DMS53 (cell line): ENCODE data around the gene MAP4K4.
A peak's percentile ranks its signal among the peaks of the same experiment; 100 is the strongest.

Experiments used
- DNase-seq: peaks from one replicate; lab custom pipeline; 2025; lab: John Stamatoyannopoulos, UW

Gene MAP4K4

DNA sequence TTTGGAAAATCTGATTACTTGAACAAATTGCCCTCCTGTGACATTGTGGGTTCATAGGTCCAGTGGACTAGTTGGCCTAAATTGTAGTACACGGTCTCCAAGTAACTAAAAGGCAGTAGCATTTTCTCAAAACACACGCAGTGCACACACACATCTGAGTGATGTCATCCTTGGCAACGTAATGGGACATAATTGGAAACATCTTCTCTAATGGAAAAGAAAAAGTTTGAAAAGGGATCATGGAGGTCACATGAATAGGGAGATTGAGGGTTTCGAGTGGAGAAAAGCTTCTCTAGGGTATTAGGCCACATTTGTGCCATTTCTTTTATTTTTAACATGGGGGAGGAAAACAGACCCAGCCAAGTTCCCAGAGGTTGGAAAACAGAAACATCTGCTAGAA, 93.3 kb downstream of the MAP4K4 start:
- no peak for DNase-seq

DNA sequence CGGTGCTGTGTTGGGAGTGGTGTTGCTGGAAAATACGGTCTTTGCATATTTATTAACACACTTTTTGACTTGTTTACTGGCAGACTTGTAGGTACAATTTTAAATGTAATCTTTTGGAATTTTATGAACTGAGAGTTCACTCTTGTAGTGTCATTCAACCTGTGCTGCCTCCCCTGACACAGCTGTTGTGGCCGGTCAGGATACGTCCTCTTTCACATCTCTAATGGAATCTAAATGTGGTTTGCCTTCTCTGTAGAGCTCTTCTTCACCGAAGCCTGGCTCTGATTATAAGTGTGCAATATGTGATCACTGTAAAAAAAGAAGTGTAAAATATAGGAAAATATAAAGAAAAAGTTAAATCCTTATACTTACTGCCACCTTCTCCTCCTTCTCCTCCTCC, 94.7 kb downstream of the MAP4K4 start:
- no peak for DNase-seq

DNA sequence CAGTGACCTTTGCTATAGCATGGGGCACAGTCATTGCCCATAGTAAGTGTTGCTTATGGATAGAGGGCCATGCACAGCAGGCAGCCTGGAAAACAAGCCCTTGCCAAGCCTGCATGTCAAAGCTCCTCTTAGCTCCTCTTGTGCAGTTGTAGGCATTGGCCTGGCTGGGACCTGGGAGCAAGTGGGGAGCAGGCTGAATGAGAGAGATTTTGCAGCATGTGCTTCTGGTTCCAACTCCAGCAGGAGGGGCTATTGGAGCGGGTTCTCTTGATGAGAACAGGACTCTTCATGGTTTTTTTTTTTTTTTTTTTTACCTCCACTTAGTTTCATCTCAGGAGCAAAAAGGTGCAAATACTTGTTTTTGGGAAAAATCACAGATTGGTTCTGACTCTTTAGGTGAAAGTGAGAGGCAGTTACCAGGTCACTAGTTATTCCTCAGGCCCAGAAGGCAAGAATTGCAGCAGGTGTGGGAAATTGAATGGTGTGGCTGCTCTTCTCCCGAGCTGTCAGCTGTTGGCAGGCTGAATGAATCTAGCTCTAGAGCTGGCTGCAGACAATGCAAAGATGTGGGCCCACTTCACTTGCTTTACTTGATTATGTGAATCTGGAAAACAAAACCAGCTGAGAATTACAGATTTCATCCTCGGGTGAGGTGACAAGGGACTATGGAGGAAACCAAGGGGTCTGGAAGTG, 95.9 kb downstream of the MAP4K4 start:
- peak; percentile 40 for DNase-seq

DNA sequence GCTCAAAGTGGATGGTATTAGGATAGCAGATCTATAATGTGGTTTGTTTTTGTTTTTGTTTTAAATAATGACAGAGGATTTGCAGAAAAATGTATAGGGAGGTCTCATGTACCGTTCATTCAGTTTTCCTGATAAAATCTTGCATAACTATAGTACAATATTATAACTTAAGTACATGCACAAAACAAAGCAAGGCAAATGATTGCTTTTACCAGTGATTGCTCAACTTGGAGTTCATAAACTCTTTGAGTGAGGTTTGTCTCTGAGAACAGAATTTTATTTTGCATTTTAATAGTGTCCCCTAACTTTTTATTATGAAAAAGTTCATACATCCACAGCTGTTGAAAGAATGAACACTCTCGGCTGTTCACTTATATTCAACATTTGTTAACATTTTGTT, 96.6 kb downstream of the MAP4K4 start:
- DNase-seq, result no peak

DNA sequence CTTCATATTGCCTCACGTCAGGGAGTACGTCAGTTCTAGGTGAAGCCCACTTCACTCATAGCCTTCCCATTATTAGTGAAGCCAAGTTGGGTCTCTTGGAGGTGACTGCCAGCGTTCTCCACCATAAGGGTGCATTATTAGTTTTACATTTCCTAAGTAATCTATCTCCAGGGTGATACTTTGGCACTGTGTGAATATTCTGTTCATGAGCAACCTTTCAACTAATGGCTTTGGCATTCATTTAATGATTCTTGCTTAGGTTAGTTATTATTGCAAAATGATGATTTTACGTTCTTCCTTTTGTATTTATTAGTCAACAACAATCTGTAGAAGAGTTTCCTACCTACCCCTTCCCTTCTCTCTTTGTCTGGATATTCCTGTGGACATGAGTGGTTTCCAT, 97.5 kb downstream of the MAP4K4 start:
- DNase-seq, result no peak

DNA sequence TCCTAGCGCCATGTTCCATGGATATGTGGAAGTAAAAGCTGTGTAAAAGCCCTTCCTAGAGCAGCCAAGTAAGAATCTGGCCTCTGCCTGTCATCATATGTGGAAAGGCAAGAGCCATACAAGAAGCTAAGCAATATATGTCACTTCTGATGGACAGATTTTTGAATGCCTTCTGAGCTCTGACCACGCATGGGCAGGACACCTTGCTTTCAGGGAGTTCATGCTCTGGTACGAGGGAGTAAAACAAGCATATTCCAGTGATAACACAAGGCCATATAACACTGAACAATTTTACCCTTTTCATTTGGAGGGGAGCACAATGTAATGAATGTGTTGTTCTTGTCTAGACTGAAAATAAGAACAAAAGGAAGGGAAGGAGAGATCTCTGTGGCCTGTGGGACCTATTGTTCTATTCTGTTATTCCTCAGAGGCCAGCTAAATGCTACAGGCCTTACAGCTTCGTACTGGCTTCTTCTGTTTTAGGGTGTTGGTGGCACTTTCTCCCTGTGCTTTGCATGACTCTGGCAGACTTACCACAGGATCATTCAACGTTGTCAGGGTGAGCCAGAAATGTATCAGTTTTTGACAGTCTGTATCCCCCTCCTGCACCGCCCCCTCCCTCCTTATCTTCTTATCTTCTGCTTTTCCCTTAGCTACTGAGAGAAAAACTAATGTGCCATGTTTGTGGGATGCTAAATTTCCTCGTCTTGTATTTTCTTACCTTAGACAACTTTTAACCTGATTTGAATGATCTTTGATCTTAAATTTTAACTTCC, 99.5 kb downstream of the MAP4K4 start:
- DNase-seq, result no peak

DNA sequence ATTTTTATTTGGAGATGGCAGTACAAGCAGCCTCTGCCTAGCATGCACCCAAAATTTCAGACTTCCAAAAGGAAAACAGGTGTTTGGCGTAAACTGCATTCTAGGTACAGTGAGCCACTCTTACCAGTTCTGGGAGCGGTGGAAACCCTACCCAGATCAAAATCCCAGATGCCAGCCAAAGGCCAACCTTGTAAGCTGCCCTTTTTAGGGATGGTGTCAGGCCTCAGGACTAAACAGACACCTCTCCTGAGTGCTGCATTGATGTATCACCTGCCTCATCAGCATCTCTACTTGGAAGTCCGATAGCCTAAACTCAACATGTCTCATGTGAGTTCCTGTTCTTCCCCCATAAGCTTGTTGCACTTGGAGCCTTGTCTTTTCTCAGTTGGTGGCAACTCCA, 104.0 kb downstream of the MAP4K4 start:
- no peak for DNase-seq

DNA sequence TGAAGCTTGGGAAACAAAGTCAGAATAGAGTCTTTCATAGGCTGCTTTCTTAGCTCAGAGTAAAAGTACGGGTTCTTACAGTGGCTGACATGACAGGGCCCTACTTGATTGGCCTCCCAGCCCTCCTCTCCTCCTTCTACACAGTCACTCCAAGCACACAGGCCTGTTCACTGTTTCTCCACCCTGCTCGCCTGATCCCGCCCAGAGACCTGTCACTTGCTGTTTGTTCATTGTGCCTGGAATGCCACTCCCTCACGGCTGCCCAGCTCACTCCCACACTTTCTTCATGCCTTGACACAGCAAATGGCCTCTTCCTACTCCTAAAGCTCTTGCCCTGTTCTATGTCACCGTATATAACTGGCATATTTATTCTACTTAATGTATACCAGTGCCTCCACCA, 104.8 kb downstream of the MAP4K4 start:
- no peak for DNase-seq

DNA sequence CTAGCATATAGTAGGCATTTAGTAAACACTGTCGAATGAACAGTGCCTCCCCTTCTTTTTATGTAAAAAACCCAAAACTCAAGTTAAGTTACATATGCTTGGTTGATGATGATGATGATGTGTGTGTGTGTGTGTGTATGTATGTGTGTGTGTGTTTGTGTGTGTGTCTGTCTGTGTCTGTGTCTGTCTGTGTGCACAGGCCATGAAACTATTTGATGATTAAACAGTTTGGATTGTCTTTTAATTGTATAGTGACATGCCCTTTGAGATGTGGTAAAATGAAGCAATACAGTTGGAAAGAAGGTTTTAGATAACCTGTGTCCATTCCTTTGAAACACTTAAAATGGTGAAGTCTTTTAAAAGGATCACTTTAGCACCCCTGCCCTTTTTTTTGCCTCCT, 105.6 kb downstream of the MAP4K4 start:
- DNase-seq, result no peak

DNA sequence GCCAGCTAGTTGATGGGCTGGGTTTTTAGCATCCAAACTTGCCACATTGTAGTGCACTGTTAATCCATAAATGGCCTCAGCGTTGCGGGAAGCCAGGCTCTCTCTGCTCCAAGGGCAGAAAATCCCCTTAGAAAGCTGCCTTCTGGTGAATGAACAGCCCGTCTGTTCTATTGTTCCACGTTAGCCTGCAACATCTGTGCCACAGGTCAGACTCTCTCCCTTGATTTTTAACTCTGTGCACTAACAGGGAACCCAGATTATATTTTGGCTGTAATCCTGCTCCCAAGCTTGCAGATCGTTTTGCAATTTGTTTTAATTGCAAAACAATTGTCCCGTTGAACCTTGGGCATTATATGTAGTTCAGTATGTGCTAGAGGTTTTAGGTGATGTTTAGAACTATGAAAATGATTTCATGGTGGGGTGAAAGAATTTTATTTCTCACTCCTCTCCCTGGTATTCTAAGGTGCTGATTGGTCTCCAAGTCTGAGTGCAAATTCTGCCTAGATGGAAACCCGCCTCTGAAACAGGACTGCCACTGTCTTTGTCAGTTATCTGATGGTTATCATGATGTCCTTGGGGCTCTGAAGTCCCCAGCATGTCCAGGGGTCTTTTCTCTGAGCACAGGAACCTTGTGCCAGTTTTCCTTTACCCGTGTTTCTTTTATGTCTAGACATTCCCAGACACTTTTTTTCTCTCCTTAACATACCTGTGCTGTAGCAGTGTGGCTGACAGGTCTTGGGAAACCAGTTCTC, 106.6 kb downstream of the MAP4K4 start:
- no peak for DNase-seq

DNA sequence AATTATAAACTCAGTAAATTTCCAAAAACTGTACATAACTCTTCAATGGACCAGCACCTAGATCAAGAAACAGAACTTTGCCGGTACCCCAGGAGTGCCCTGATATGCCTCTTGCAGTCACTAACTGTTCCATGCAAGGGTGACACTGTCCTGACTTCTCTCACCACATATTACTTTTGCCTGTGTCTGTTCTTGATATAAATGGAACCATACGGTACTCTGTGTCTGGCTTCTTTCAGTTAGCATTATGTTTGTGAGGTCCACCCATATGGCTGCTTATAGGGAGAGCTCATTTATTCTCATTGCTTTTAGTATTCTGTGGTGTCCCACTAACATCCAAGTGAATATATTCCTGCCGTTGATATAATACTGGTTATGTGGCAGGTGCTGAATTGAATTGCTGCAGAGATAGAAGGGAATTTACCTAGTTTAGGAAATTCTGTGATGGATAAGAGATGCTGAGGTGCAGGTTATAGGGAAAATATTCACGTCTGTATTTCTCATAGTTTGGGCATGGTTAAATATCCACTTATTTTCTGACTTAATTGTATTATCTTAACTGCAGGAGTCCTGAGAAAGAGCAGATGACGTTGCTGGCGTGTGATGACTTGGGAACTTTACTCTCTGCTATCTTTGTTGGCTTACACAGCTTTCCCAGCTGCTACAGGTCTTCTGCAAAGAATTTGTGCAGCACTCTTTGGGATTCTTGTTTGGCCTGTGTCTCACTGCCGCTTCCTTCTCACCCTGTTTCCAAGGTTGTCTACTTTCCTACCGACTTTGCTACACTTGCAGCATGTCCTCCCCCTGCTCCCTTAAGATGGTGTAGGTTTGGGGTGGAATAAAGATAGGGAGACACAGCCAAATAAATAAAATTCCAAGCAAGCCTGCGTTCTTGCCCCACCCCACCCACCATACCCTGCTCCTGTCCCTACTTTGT, 107.9 kb downstream of the MAP4K4 start:
- no peak for DNase-seq

DNA sequence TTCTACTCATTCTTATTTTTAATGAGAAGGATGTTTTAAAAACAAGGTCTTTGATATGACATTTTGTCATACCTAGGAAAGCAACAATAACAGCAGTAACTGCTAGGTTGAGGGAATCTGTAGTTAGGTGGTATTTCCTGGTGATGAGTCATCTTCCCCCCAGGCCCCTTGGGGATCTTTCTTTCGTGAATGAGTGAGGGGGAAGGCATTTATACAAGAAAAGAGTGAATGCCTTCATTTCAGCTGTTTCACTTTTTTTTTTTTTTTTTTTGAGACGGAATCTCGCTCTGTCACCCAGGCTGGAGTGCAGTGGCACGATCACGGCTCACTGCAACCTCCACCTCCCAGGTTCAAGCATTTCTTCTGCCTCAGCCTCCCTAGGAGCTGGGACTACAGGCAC, 108.6 kb downstream of the MAP4K4 start:
- DNase-seq, result no peak

DNA sequence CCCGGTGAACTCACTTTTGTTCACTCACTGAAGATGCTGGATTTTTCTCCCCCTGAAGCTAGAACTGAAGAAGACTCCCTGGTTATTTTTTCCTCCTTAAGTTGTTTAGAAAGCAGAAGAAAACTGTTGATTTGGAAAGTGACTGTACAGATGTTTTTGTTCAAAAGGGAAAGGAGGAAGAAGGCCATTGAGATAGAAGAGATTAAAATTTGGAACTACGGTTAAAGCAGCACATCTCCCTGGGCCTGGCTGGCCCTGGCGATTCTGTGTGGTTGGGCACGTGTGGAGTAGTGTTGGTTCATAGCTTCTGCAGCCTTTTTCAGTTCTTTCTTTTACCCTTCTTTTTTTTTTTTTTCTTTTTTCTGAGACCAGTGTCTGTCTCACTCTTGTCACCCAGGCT, 109.2 kb downstream of the MAP4K4 start:
- DNase-seq, result no peak

DNA sequence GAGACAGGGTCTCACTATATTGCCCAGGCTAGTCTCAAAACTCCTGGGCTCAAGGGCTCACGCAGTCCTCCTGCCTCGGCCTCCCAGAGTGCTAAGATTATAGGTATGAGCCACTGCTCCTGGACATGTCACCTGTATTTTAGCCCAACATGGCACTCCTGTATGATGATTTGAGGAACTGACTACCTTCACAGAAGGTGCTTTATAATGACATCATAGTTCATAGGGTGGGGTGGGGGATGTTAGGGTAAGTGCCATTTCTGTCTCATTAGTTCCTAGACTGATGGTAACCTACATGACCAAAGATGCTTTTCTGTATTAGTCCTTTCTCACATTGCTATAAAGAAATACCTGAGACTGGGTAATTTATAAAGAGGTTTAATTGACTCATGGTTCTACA, 109.7 kb downstream of the MAP4K4 start:
- no peak for DNase-seq

DNA sequence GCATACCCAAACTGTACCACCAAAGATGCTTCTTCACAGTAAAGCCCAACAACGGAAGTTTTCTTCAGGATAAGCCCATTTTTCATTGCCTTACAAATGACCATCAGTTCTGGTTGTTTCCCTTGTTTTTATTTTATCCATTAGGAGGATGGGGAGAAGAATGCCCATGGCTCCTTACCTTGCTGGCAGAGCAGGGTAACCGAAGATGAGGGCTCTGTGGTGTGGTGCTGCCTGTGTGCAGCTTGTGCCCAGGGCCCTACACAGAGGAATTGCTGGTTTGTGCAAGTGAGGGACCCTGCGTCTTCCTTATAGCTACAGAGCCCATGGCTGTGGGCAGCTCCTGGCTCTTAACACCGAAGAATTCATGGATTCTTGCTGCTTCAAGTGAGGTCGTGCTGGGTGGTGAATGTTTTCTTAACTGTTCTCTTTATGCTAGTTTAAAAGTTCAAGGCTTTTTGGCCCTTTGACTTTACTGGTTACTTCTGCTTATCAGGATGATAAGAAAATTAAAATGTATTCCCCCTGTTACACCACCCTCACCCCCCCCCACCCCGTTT, 110.6 kb downstream of the MAP4K4 start:
- no peak for DNase-seq

DNA sequence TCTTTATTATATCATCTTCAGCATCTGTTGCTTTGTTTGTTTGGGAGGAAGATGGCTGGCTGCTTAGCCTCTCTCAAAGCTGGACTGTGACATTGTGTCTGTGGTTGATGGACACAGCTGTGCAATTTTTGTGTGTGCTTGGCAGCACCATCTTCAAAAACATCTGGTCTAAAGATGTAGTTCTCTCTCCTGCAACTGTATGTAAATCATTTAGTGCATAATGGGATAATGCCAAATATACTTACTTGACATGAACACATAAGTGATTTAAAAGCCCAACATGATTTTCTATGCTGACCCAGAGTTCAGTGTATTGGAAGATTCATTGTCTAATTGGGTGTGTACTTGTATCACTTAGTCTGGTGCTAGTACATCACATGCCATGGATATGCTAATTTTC, 112.2 kb downstream of the MAP4K4 start:
- DNase-seq, result no peak

DNA sequence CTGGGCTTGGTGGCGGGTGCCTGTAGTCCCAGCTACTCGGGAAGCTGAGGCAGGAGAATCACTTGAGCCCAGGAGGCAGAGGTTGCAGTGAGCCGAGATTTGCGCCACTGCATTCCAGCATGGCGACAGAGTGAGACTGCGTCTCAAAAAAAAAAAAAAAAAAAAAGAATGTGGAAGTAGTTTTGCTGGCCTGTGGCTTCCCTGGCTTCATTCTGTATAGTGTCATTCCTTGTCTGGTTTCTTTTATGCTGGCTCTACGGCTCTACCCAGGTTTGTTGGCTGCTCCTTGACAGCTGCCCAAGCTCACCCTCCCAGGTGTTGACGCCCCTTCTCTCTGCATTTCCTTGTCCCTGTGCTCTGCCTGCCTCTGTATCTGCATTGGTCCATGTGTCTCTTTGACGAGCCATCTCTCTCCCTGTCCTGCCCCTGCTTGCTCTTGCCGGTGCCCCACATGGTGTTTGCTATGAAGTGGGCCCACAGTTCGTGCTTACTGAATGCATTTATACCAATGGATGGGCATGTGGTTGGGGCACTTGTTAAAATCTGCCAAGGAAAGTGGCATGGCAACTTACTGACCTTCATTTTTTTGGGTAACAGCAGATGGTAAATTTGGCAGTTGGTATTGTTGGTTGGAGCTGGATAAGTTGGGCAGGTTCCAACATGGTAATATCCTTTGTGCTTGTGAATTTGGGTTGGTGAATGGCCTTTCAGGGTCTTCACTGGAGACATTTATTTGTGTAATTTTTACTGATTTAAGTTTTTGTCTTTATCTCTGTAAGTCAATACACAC, 113.9 kb downstream of the MAP4K4 start:
- no peak for DNase-seq

DNA sequence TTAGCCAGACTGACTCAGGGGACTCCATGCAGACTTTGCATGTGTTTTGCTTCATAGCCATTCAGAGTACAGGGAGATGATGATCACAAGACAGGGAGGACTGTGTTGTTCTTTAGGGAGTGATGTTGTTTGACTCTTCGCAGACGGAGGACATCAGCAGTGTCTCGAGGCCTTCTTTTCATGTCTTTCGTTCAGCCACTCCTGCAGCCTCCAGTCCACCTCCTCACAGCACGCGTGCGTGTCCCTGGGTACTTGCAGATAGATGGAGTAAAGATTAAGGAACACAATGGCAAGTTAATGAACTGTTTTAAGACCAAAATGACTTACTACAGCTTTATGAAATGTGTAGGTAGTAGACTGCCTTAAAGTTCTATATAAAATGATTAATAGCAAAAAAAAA, 114.7 kb downstream of the MAP4K4 start:
- no peak for DNase-seq

DNA sequence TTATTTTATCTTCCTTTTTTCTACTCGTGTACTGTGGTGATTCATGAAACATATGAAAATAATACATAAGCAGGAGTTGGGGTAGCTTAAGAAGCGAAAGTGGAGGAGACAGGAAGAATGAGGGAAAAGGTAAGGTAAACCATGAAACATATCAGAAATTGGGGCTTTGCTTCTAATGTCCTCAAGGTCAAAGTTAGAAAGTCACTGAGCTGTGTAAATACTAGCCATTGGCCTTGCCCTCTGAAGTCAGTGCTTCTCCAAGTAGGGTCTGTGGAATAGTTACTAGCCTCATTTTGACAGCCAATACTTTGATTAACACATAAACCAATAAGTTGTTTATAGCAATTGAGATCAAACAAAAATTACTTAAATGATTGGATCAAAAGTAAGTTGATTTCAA, 117.2 kb downstream of the MAP4K4 start:
- DNase-seq, result no peak

DNA sequence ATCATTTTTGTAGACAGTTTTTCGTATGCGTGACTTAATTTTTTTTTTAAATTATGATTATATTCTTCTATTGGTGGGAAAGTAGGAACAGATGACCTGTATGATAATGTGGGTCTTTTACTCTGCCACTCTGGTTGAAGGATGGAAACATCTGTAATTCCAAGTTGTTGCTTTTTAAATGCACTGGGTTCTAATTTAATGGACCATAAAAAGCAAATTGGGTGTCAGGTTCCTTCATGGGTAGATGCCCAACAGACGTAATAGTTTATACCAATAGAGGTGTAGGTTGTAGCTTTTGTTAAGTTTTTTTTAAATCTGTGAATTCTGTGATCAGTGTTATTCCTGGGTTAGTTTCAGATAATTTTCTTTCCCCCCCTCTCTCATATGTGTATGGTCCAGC, 117.6 kb downstream of the MAP4K4 start:
- DNase-seq, result no peak
